Type B pancreatic cell (in vitro differentiated cells): ENCODE results near the gene ZNF438. TPM values are rescaled to one million over a fixed set of nuclear protein-coding genes. Genes with fewer than 3 reads are reported as not detected.

Experiments used
- DNase-seq: peaks from one replicate; pipeline ENCODE4 v3.0.0; 2021; ENCODE audit warnings: mixed read lengths; ENCODE audit not compliant: unreplicated experiment; ENCODE audit errors: extremely low spot score
- H3K27ac Mint-ChIP-seq: 2 replicates; pipeline ENCODE4 v1.8.0; 2021; ENCODE audit warnings: mild to moderate bottlenecking, mixed read lengths
- H3K27me3 Mint-ChIP-seq: 2 replicates; pipeline ENCODE4 v1.8.0; 2021; ENCODE audit warnings: mixed read lengths
- H3K36me3 Mint-ChIP-seq: 2 replicates; pipeline ENCODE4 v1.8.0; 2021; ENCODE audit warnings: mixed read lengths
- H3K4me1 Mint-ChIP-seq: one replicate; pipeline ENCODE4 v1.8.0; 2021; ENCODE audit warnings: mixed read lengths; ENCODE audit not compliant: unreplicated experiment
- H3K4me3 Mint-ChIP-seq: 2 replicates; pipeline ENCODE4 v1.8.0; 2021; ENCODE audit warnings: mild to moderate bottlenecking, mixed read lengths
- H3K9me3 Mint-ChIP-seq: 2 replicates; pipeline ENCODE4 v1.8.0; 2021; ENCODE audit warnings: mixed read lengths
- CTCF ChIP-seq: fragments of 200-600 bp; sonication (generic); conservative IDR thresholded peaks from 2 replicates; pipeline ENCODE4 v1.5.0; 2021; ENCODE audit warnings: antibody characterized with exemption, mild to moderate bottlenecking
- total RNA-seq: library from RNA; stranded (reverse); gene quantifications from 2 replicates; pipeline ENCODE4 v1.2.1, GENCODE V29; 2021; ENCODE audit warnings: low replicate concordance

Gene ZNF438
- total RNA-seq, 1 donor from 2014 or later = 3.7 TPM

- H3K36me3 Mint-ChIP-seq = no peaks in the 10 kb centered on the region
- TF ChIP-seq CTCF = no peak
- no peak for DNase-seq
- no peaks in the 10 kb centered on the region for H3K4me1 Mint-ChIP-seq
- H3K27ac Mint-ChIP-seq = no peak overlapping the region
- H3K9me3 Mint-ChIP-seq = no peaks in the 10 kb centered on the region
- no peak overlapping the region for H3K4me3 Mint-ChIP-seq
- H3K27me3 Mint-ChIP-seq = no peaks in the 10 kb centered on the region
Measured at GRCh38 chr10:30882281-30882680, 149.4 kb downstream of the ZNF438 start.

- Mint-ChIP-seq H3K4me1 (no peaks in the 10 kb centered on the region), H3K36me3 (no peaks in the 10 kb centered on the region), H3K27me3 (no peaks in the 10 kb centered on the region), H3K27ac (no peak overlapping the region), H3K9me3 (no peaks in the 10 kb centered on the region), H3K4me3 (no peak overlapping the region)
- DNase-seq = no peak
- TF ChIP-seq CTCF = no peak
Measured at GRCh38 chr10:30878920-30879319, 152.7 kb downstream of the ZNF438 start.

- no peaks in the 10 kb centered on the region for H3K27me3 Mint-ChIP-seq
- H3K27ac Mint-ChIP-seq = no peak overlapping the region
- no peaks in the 10 kb centered on the region for H3K4me1 Mint-ChIP-seq
- H3K36me3 Mint-ChIP-seq = no peaks in the 10 kb centered on the region
- no peaks in the 10 kb centered on the region for H3K9me3 Mint-ChIP-seq
- DNase-seq = no peak
- TF ChIP-seq CTCF = no peak
- H3K4me3 Mint-ChIP-seq = no peak overlapping the region
Measured at GRCh38 chr10:30877111-30877510, 154.6 kb downstream of the ZNF438 start.

GRCh38 chr10:30873411-30873810 is 158.3 kb downstream of the ZNF438 start:
- Mint-ChIP-seq H3K27me3 (no peaks in the 10 kb centered on the region), H3K4me1 (peaks cover 4% of the 10 kb centered on the region), H3K36me3 (no peaks in the 10 kb centered on the region), H3K4me3 (no peak overlapping the region), H3K9me3 (no peaks in the 10 kb centered on the region), H3K27ac (no peak overlapping the region)
- DNase-seq = no peak
- TF ChIP-seq CTCF = no peak

GRCh38 chr10:30870896-30871295 is 160.8 kb downstream of the ZNF438 start:
- no peak for TF ChIP-seq CTCF
- no peaks in the 10 kb centered on the region for H3K36me3 Mint-ChIP-seq
- H3K4me1 Mint-ChIP-seq = peaks cover 4% of the 10 kb centered on the region
- no peaks in the 10 kb centered on the region for H3K9me3 Mint-ChIP-seq
- no peak overlapping the region for H3K27ac Mint-ChIP-seq
- no peak overlapping the region for H3K4me3 Mint-ChIP-seq
- no peak for DNase-seq
- no peaks in the 10 kb centered on the region for H3K27me3 Mint-ChIP-seq

GRCh38 chr10:30869566-30869965 is 162.1 kb downstream of the ZNF438 start:
- Mint-ChIP-seq H3K4me1 (peaks cover 4% of the 10 kb centered on the region), H3K27ac (no peak overlapping the region), H3K9me3 (peaks cover 4% of the 10 kb centered on the region), H3K4me3 (no peak overlapping the region), H3K27me3 (no peaks in the 10 kb centered on the region), H3K36me3 (peaks cover 5% of the 10 kb centered on the region)
- TF ChIP-seq CTCF = no peak
- no peak for DNase-seq
